Fibroblast of skin of left quadriceps (primary cell): ENCODE results near the gene SLC5A12.
A peak's percentile ranks its signal among the peaks of the same experiment; 100 is the strongest.

Source experiments
- DNase-seq, 2 experiments: peaks; one replicate each; pipeline ENCODE4 v3.0.0-alpha.2; 2013; ENCODE audit warnings: low read depth in 2 of 2

The SLC5A12 gene

GRCh38 chr11:26721948-26722475, at the start of gene SLC5A12:
SLC5A12 (minus strand) TSS chr11:26722060; CDS start chr11:26721714, 346 bp downstream.
- no peak for DNase-seq

GRCh38 chr11:26769027-26769426, 47.2 kb upstream of the SLC5A12 start:
- no peak for DNase-seq

- peak; percentile 60 to 61 for DNase-seq
Observed at GRCh38 chr11:26767060-26767459, 45.2 kb upstream of the SLC5A12 start.

- DNase-seq: no peak
Observed at GRCh38 chr11:26765323-26765722, 43.5 kb upstream of the SLC5A12 start.

- no peak for DNase-seq
Observed at GRCh38 chr11:26764825-26765224, 43.0 kb upstream of the SLC5A12 start.

GRCh38 chr11:26764315-26764714, 42.5 kb upstream of the SLC5A12 start:
- DNase-seq: no peak

GRCh38 chr11:26762089-26762488, 40.2 kb upstream of the SLC5A12 start:
- no peak for DNase-seq

- no peak for DNase-seq
Observed at GRCh38 chr11:26761361-26761809, 39.5 kb upstream of the SLC5A12 start.

GRCh38 chr11:26757995-26758394, 36.1 kb upstream of the SLC5A12 start:
- no peak for DNase-seq

GRCh38 chr11:26755762-26756161, 33.9 kb upstream of the SLC5A12 start:
- no peak for DNase-seq

- peak; percentile 72 to 78 for DNase-seq
Observed at GRCh38 chr11:26753723-26754504, 32.1 kb upstream of the SLC5A12 start.

- no peak for DNase-seq
Observed at GRCh38 chr11:26749927-26750326, 28.1 kb upstream of the SLC5A12 start.

GRCh38 chr11:26743622-26744021, 21.8 kb upstream of the SLC5A12 start:
- no peak for DNase-seq

- no peak for DNase-seq
Observed at GRCh38 chr11:26742966-26743365, 21.1 kb upstream of the SLC5A12 start.

- peak; percentile 91 for DNase-seq
Observed at GRCh38 chr11:26741036-26741435, 19.2 kb upstream of the SLC5A12 start.

- no peak for DNase-seq
Observed at GRCh38 chr11:26739366-26740073, 17.7 kb upstream of the SLC5A12 start.

- DNase-seq: no peak
Observed at GRCh38 chr11:26734691-26735090, 12.8 kb upstream of the SLC5A12 start.

- no peak for DNase-seq
Observed at GRCh38 chr11:26731084-26731456, 9.2 kb upstream of the SLC5A12 start.

- DNase-seq: peak; percentile 22 to 29
Observed at GRCh38 chr11:26730414-26731083, 8.7 kb upstream of the SLC5A12 start.

GRCh38 chr11:26729284-26729683, 7.4 kb upstream of the SLC5A12 start:
- DNase-seq: no peak

GRCh38 chr11:26726960-26727359, 5.1 kb upstream of the SLC5A12 start:
- no peak for DNase-seq

- DNase-seq: no peak
Observed at GRCh38 chr11:26719998-26720397, 1.9 kb downstream of the SLC5A12 start.
